ENCODE data around the gene ZBTB6.

Gene ZBTB6, protein sequence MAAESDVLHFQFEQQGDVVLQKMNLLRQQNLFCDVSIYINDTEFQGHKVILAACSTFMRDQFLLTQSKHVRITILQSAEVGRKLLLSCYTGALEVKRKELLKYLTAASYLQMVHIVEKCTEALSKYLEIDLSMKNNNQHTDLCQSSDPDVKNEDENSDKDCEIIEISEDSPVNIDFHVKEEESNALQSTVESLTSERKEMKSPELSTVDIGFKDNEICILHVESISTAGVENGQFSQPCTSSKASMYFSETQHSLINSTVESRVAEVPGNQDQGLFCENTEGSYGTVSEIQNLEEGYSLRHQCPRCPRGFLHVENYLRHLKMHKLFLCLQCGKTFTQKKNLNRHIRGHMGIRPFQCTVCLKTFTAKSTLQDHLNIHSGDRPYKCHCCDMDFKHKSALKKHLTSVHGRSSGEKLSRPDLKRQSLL

GRCh38 chr9:122912964-122913673, at the start of gene ZBTB6:
TSS of gene ZBTB6 (minus strand) at chr9:122913323. CDS start at chr9:122912072, 1,251 bp downstream.
- peak; percentile 61 for DNase-seq

GRCh38 chr9:122961139-122961538, 48.0 kb upstream of the ZBTB6 start:
- DNase-seq, result no peak

- no peak for DNase-seq
Measured at GRCh38 chr9:122955961-122956360, 42.8 kb upstream of the ZBTB6 start.

DNA sequence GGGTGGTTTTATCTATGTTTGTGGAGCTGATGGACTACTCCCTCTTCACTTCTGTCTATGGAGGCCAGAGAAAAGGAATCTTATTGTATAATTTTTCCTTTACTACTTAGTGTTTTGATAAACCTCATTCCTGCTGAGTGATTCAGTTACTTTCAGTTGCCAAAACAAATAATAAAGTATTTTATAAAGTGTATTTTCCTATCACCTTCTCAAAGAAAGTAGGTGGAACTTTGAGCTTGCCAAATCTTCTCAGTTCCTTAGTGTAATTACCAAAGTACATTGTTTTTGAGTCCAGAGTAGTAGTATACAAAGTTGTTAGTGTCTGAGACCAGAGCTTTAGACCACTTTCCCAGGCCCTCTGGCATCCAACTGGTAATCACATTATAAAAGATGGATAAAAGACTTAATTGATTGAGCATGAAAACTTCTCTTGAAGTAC, 41.1 kb upstream of the ZBTB6 start:
- DNase-seq, result no peak

GRCh38 chr9:122951056-122951455, 37.9 kb upstream of the ZBTB6 start:
- DNase-seq, result no peak

DNA sequence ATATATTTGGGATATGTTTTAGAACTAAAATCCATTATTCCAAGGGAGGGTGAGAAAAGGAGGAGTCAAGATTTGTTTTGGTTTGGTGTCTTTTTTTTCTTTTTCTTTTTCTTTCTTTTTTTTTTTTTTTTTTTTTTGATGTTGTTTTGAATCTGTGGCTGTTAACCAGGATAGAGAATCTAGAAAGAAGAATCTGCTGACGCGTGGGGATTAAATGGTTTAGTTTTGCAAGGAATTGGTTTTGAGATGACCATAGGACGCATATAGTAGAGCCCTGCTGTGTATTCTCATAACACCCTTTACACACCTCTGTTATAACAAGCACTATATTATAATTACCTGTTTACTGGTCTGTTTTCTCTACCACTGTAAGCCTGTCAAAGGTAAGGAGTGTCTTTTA, 37.1 kb upstream of the ZBTB6 start:
- no peak for DNase-seq

DNA sequence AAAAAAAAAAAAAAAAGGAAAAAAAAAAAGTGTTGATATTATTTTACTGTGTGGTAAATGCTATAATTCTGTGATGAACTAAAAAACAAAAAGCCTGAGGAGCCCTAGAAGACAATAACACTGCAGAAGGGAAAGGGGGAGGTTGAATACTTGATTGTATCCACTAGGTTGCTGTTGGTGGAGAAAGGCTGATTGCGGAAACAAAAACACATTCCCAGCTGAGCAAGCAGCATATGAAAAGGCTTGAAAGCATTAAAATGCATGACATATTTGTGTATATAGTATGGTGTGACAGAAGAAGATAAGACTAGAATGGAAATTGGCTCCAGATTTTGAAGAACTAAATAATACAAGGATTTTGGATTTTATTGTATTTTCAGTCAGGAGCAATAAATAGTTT, 36.6 kb upstream of the ZBTB6 start:
- DNase-seq, result no peak

GRCh38 chr9:122948313-122948712, 35.2 kb upstream of the ZBTB6 start:
- DNase-seq, result no peak

DNA sequence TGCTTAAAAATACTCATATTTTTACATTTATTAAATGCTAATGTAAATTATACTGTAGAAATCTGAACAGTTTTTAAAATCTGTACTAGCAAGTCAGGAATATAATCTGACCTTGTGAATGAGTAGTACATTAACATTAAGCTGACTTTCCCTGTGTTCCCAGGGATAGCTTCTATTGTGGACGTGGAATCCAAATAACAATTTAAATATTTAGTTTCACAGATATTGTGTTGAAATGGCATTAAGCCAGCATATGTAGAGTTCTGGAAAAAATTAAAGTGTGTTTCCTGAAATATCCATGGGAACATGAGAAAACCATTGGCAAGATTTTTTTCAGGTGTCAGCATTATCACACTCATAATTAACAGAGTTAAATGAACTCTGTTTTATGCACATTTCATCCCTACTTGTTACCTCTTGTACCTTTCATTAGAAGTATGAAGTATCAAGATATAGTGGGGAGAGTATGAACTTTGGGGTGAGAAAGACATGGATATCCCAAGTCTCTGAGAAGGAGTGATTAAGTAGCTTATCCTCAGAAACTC, 33.4 kb upstream of the ZBTB6 start:
- no peak for DNase-seq

DNA sequence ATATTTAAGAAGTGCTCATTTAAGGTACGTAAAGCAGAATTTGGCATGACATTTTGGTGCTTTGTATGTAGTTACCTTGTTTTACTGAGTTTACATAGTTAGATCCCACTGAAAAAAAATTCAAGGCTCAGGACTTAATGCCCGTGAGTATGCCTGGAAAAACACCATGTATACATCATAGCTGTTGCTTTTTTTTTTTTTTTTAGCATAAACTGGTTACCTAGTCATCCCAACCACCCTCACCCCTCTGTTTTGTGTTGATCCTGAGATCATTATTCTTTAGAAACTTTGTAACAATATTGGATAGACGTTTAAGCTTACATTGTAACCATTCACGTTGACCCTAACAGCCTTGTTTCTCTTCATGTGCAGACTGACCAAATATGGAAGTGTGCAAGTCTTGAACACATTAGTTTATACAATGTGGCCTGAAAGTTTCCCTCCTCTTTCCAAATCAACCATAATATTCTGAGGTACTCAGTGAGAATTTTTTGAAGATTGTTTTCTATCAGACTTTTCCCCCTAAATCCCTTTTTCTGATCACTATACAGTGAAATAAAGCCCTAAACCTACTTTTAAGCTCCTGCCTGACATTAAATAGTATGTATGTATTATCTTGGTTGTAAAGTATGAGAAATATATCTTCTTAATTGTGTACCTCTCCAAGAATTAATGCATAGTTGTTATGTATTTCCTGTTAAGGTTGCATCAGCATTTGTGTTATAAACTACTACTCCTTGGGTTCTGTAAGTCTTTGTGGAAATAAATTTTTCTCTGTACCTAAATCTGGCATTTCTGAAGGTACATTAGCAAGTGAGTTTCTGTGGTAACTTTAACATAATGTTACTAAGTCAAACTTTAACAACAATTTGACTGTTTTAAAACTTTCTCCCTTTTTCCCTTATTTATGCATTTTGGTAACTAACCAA, 32.1 kb upstream of the ZBTB6 start:
- no peak for DNase-seq

DNA sequence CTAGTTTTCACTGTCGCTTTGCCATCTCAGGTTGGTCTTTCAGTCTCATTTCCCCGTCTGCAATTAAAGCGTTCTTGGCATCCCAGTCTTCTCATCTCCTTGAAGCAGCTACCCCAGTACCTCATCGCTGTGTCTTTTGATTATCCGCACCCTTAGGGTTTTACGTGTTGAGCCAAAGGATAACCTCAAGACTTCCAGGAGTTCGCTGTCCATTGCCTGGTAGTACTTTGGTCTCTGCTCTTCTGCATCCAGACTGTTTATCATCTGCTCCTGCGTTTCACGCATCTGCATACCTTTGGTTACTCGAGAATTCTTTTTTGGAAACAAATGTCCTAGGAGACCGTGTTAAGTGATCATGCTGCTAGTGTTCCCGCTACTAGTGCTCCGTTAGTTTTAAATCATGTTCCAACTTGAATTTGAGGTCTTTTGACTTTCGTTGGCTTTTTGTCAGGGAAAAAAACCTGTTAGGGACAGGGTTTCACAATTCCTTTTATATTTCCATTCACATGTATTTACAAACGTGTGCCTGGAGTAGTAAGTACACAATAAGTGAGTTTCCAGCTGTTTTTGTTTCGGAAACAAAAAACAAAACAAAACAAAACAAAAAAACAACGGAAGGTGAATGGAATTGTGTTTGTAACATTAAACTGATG, 28.6 kb upstream of the ZBTB6 start:
- no peak for DNase-seq

GRCh38 chr9:122940749-122941581, 27.8 kb upstream of the ZBTB6 start, which contains the start of gene RABGAP1:
TSS of gene RABGAP1 (plus strand) at chr9:122941020. CDS start at chr9:122957060, 16,040 bp downstream.
- peak; percentile 98 for DNase-seq

DNA sequence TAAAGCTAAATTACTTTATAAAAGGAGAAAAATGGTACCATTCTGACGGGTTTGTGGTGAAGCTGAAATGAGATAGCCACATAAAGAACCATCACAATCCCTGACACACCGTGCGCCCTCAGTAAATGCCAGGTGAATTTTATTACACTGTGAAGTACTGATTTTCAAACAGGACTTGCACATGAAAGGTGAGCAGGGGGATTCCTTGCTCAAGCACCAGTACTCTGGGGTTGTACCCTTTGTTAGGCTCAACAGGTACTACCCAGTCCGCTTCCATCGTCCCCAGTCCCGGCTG, 27.3 kb upstream of the ZBTB6 start:
- no peak for DNase-seq

DNA sequence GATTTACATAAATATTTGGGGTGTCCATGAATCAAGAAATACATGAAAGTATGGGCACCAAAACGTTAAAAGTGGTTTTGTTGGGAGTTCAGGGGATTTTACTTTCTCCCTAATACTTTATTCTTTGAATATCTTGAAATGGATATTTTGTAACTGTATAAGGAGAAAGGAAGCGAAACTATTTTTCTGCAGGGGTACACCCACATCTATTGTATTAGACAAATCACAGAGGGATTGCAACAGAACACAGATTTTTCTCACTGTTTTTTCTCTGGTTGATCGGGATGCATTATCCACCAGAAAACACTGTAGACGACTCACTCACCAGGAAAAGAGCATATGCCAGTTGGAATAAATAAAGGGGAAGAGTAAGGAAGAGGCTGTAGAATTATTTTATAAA, 26.5 kb upstream of the ZBTB6 start:
- DNase-seq, result no peak

DNA sequence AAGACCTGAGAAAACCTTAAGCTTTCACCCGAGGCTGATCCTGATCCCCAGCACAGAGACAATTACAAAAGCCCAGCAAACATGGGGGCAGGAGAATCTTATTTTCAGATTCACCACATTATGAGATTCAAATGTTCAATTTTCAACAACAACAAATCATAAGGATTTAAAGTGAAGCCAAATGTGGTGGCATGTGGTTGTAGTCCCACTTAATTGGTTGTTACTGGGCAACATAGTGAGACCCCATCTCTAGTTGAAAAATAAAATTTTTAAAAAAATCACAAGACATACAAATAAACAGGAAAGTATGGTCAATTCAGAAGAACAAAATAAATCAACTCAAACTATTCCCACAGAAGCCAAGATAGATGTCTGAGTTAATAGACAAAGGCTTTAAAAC, 23.8 kb upstream of the ZBTB6 start:
- DNase-seq, result no peak

DNA sequence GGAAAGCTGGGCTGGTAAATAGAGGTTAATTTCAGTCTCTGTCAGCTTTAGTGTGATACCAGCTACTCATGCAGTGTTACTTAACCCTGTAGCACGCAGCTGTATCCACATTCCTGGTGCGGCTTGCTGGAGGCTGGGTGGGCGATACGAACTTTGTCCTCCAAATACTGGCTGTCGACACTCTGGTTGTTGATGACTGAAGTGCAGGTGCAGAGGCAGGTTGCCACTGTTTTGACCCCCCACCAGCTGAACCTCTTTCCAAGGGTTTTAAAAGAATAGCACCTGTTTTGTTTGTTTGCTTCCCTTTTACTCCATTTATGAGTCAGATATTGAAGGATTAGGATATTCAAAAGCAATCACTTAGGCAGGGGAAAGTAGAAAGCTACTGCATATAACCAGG, 23.3 kb upstream of the ZBTB6 start:
- DNase-seq, result no peak

GRCh38 chr9:122931226-122932121, 18.4 kb upstream of the ZBTB6 start, which contains the start of gene ZBTB26:
TSS of gene ZBTB26 (minus strand) at chr9:122931512. CDS start at chr9:122919934, 11,578 bp downstream.
- peak; percentile 88 for DNase-seq

DNA sequence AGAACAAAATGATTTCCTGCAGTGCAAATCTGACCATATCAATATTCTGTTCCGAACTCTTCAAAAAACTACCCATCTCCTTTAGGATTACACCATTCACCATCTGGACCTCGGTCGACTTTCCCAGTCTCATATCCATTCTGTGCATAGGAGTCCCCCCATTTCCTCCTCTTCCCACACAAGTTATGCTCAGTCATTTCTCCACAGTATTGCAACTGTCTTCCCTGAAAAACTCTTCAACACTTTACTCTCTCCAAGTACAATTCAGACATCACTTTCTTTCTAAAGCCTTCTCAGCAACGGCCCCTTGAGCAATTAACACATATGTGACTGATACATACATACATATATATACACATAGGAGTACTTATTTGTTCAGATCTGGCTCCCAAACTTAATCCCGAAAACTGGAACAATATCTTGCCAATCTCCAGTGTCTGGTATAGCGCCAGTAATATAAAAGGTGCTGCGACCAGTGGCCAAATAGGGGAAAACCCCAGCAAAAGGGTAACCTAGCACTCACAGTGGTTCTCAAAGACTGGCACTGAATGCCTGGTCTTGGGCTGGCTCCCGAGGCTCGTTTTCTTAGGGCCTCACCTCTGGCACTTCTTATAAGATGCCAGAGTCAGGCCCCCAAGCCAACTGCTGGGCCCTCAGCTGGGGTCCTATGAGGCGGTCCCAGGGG, 17.6 kb upstream of the ZBTB6 start:
- DNase-seq, result no peak

GRCh38 chr9:122929796-122930354, 16.8 kb upstream of the ZBTB6 start:
- no peak for DNase-seq
